ENCODE data around the gene RNF223. TPM values are rescaled to one million over a fixed set of nuclear protein-coding genes. Genes with fewer than 3 reads are reported as not detected.
A peak's percentile ranks its signal among the peaks of the same experiment; 100 is the strongest.

RNF223 gene
- total and polyA plus RNA-seq, 12 donors, result not detected

DNA sequence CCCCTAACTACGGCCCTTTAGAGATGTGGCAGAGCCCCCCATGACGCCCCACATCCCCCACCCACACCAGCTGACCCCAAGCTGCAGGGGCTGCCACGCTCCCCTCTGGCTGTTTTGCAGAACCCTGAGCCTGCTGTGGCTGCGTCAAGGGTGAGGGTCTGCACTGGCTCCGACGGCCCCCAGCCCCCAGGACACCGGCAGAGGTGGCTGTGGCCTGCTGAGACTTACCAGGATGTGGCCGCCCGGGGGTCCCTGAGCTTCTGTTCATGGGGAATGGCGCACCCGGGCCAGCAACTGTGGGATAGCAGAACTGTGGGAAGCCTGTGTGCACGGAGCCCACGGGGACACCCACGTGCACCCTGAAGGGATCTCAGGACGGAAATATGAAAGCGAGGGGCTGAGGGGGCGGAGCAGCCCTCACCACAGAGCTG is 12.8 kb upstream of the RNF223 start:
- peaks cover 0 to 4% (median 0%) of the 10 kb centered on the region in 9 donors for H3K36me3 ChIP-seq
- WGBS, 2 donors, result 93 to 95% methylated on average over 17 of the region's 17 CpGs
- H3K4me1 ChIP-seq, result no peaks in the 10 kb centered on the region
- TF ChIP-seq, protein P1, sequence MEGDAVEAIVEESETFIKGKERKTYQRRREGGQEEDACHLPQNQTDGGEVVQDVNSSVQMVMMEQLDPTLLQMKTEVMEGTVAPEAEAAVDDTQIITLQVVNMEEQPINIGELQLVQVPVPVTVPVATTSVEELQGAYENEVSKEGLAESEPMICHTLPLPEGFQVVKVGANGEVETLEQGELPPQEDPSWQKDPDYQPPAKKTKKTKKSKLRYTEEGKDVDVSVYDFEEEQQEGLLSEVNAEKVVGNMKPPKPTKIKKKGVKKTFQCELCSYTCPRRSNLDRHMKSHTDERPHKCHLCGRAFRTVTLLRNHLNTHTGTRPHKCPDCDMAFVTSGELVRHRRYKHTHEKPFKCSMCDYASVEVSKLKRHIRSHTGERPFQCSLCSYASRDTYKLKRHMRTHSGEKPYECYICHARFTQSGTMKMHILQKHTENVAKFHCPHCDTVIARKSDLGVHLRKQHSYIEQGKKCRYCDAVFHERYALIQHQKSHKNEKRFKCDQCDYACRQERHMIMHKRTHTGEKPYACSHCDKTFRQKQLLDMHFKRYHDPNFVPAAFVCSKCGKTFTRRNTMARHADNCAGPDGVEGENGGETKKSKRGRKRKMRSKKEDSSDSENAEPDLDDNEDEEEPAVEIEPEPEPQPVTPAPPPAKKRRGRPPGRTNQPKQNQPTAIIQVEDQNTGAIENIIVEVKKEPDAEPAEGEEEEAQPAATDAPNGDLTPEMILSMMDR (IDR thresholded peaks at IDR 0.05), result no peak
- intact Hi-C loops (cut with DNase I), result no loop called here
- no peak for DNase-seq
- H3K27me3 ChIP-seq, result no peaks in the 10 kb centered on the region
- H3K4me3 ChIP-seq, result no peak overlapping the region
- ATAC-seq, result no peak
- H3K9me3 ChIP-seq, result no peaks in the 10 kb centered on the region
- no peak overlapping the region for H3K27ac ChIP-seq

DNA sequence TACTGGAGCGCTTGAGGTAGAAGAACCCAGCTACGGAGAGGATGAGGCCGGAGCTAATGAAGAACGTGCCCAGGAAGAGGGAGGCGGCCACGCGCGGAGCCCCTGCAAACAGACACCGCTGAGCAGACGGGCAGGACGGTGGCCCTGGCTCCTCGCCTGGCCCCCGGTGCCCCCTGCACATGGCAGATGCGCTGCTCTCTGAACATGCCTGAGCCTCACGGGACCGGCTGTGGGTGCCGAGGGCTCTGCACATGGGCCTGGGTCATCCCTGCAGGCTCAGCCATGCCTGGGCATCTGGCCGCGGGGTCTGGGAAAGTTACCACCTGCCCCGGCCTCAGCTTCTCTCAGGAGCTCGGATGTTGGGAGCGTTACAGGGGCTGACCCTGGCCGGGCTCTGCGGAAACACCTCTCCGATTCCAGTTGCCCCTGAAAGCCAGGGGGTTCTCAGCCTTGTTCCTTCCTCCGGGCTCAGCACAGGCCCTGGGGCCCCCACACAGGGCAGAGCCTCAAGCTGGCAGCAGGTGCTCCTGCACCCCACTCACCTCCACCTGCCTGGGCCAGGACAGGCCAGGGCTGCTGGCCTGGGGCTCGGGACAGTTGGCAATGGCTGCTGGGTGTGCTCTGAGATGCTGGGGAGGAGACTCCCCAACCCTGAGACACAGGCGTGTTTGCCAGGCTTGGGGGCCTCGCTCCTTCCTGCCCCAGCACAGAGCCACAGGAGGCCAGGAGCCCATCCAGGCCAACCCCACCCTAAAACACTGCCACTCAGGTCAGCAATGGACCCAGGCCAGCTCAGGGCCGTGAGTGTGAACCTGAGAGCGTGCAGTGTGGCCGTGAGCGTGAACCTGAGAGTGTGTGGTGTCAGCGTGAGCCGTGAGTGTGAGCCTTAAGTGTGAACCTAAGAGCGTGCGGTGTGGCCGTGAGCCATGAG is 12.1 kb upstream of the RNF223 start:
- H3K36me3 ChIP-seq, result peaks cover 0 to 4% (median 0%) of the 10 kb centered on the region in 9 donors
- DNase-seq (no peak), ATAC-seq (no peak)
- TF ChIP-seq, protein P1 (IDR thresholded peaks at IDR 0.05), result no peak
- no peaks in the 10 kb centered on the region for H3K4me1 ChIP-seq
- WGBS, 2 donors, result 95 to 98% methylated on average over 38 of the region's 38 CpGs
- no peaks in the 10 kb centered on the region for H3K27me3 ChIP-seq
- no peaks in the 10 kb centered on the region for H3K9me3 ChIP-seq
- intact Hi-C loops (cut with DNase I), result no loop called here
- H3K4me3 ChIP-seq, result no peak overlapping the region
- no peak overlapping the region for H3K27ac ChIP-seq

DNA sequence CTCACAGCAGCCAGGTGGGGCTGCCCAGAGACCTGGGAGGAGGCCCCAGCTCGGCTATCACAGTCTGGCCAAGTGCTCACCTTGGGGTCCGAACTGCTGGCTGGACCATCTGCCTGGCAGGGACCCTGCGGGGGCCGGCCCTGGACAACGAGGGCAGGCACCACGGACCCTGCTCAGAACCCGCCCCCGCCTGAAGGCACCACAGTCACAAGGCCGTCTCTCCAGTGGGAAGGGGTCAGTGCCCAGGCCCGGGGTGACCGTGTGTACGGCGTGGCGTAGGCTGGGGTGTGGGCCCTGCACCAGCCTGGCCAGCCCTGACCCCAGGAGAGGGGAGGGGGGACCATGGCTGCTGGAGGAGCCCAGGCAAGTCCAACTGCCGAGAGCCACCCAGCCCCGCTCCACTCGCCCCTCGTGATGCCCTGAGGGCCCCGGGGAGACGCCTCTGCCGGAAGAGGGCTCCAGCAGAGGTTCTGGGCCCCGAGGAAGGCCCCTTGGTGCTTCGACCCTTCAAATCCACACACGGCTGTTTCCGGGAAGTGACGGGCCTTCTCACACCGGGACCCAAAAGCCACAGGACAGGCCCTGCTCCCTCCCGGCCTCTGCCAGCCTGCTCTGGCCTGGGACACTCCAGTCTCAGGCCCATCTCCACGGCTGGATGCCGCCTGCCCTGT is 11.2 kb upstream of the RNF223 start:
- Histone ChIP-seq H3K27ac (no peak overlapping the region), H3K27me3 (peaks cover 0 to 1% (median 0%) of the 10 kb centered on the region in 7 donors), H3K36me3 (peaks cover 0 to 4% (median 0%) of the 10 kb centered on the region in 9 donors), H3K4me1 (peaks cover 0 to 2% (median 1%) of the 10 kb centered on the region in 9 donors), H3K9me3 (no peaks in the 10 kb centered on the region), H3K4me3 (no peak overlapping the region)
- 90 to 92% methylated on average over 30 of the region's 30 CpGs for WGBS, 2 donors
- ATAC-seq (peak in 1 of 8 donors; percentile 5), DNase-seq (peak in 1 of 2 donors; percentile 2)
- intact Hi-C loops (cut with DNase I), result no loop called here
- TF ChIP-seq, protein P1 (IDR thresholded peaks at IDR 0.05), result no peak

DNA sequence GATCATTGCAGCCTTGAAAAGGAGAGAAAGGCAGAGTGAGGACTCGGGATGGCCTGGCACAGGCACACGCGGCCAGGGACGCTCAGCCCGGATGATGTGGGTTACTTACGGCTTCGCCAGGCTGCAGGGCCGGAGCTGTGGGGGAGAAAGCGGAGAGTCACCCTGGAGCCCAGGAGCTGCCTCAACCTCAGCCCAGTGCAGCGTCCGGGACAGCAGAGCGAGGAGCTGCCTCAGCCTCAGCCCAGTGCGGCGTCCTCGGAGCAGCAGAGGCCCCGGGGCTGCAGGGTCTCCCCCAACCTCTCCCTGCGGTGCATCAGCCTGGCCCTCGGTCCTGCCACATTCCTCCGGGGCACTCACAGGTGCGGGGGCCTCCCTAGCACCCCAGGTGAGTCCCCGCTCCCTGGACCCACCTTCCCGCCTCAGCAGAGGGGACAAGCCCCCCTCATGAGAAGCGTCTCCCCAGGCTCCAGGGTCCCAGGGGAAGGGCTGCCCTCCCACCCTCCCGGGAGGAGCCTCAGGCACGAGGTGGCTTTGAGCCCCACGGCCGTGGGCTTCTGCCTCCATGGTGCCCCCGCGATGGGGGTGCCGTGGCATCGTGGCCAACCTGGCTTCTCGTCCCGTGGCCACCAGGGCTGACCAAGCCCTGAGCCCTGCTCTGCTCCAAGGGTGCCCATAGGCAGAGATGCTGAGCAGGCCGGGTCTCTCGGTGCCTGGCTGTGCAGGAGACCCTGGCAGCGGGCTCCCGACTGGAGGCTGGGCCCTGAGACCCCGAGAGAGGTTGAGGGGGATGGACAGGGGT is 10.5 kb upstream of the RNF223 start:
- intact Hi-C loops (cut with DNase I), result no loop called here
- ATAC-seq (no peak), DNase-seq (no peak)
- TF ChIP-seq, protein P1 (IDR thresholded peaks at IDR 0.05), result no peak
- 95% methylated on average over 38 of the region's 38 CpGs for WGBS, 2 donors
- no peaks in the 10 kb centered on the region for H3K9me3 ChIP-seq
- no peak overlapping the region for H3K4me3 ChIP-seq
- H3K36me3 ChIP-seq, result peaks cover 0 to 4% (median 0%) of the 10 kb centered on the region in 9 donors
- H3K4me1 ChIP-seq, result peaks cover 3 to 9% (median 8%) of the 10 kb centered on the region in 9 donors
- H3K27me3 ChIP-seq, result peaks cover 0 to 8% (median 0%) of the 10 kb centered on the region in 7 donors
- H3K27ac ChIP-seq, result no peak overlapping the region

Measured in heart right ventricle (tissue), 16 donors.